Liver (tissue), 9 donors: ENCODE data around the gene RAB3GAP1. TPM values are rescaled to one million over a fixed set of nuclear protein-coding genes. Genes with fewer than 3 reads are reported as not detected.
A peak's percentile ranks its signal among the peaks of the same experiment; 100 is the strongest.

Experiments used
- DNase-seq: peaks from one replicate; pipeline ENCODE4 v3.0.0-alpha.2; 2017; ENCODE audit warnings: low spot score
- H3K27ac ChIP-seq, 2 donors: one replicate each; pipeline ENCODE4 v1.7.0; 2013; ENCODE audit warnings: inconsistent platforms in 2 of 2, low read length in 2 of 2, control low read depth in 1 of 2, low read depth in 1 of 2, mild to moderate bottlenecking in 1 of 2
- H3K27me3 ChIP-seq, 4 donors: one replicate each; pipeline versions ENCODE4 v1.6.1 to v1.7.0; 2013; ENCODE audit warnings: low read length in 3 of 4, inconsistent platforms in 1 of 4, mild to moderate bottlenecking in 1 of 4, moderate library complexity in 1 of 4; ENCODE audit not compliant: control insufficient read depth in 4 of 4, insufficient read depth in 4 of 4
- H3K36me3 ChIP-seq, 4 donors: one replicate each; pipeline versions ENCODE4 v1.6.1 to v1.7.0; 2013; ENCODE audit warnings: low read length in 3 of 4, mild to moderate bottlenecking in 3 of 4, low read depth in 1 of 4, moderate library complexity in 1 of 4; ENCODE audit not compliant: control insufficient read depth in 4 of 4, insufficient read depth in 3 of 4
- H3K4me1 ChIP-seq, 4 donors: one replicate each; pipeline versions ENCODE4 v1.6.1 to v1.7.0; 2013; ENCODE audit warnings: low read length in 3 of 4, mild to moderate bottlenecking in 3 of 4, moderate library complexity in 1 of 4; ENCODE audit not compliant: control insufficient read depth in 4 of 4, insufficient read depth in 4 of 4
- H3K4me3 ChIP-seq, 3 donors: one replicate each; pipeline versions ENCODE4 v1.6.1 to v1.7.0; 2013; ENCODE audit warnings: low read length in 3 of 3, control low read depth in 1 of 3, low read depth in 1 of 3, mild to moderate bottlenecking in 1 of 3
- H3K9ac ChIP-seq, 2 donors: one replicate each; pipeline ENCODE4 v1.7.0; 2013; ENCODE audit warnings: low read length in 2 of 2, mild to moderate bottlenecking in 2 of 2, moderate library complexity in 2 of 2, control low read depth in 1 of 2, low read depth in 1 of 2
- H3K9me3 ChIP-seq, 4 donors: one replicate each; pipeline versions ENCODE4 v1.6.1 to v1.7.0; 2013; ENCODE audit warnings: low read length in 3 of 4; ENCODE audit not compliant: control insufficient read depth in 4 of 4
- ATF3 ChIP-seq: IDR thresholded peaks from 2 replicates; pipeline ENCODE4 v1.6.1; 2016; ENCODE audit warnings: antibody characterized with exemption
- CTCF ChIP-seq: fragments of 150-350 bp; IDR thresholded peaks from 2 replicates; pipeline ENCODE4 v1.5.1; 2017; ENCODE audit warnings: improper control_type of control experiment, low read depth, low read length; ENCODE audit not compliant: missing input control
- EGR1 ChIP-seq, 2 donors: IDR thresholded peaks; 2 replicates each; pipeline ENCODE4 v1.6.1; 2016 to 2018; ENCODE audit warnings: antibody characterized with exemption in 2 of 2, low read depth in 2 of 2
- FOXA1 ChIP-seq: IDR thresholded peaks from 2 replicates; pipeline ENCODE4 v1.6.1; 2016; ENCODE audit warnings: antibody characterized with exemption
- FOXA2 ChIP-seq: IDR thresholded peaks from 2 replicates; pipeline ENCODE4 v1.6.1; 2016; ENCODE audit warnings: antibody characterized with exemption
- MAX ChIP-seq: IDR thresholded peaks from 2 replicates; pipeline ENCODE4 v1.6.1; 2016; ENCODE audit warnings: antibody characterized with exemption
- NR2F2 ChIP-seq: IDR thresholded peaks from 2 replicates; pipeline ENCODE4 v1.6.1; 2016; ENCODE audit warnings: antibody characterized with exemption
- RAD21 ChIP-seq, 2 donors: IDR thresholded peaks; 2 replicates each; pipeline ENCODE4 v1.6.1; 2016; ENCODE audit warnings: antibody characterized with exemption in 2 of 2, mild to moderate bottlenecking in 2 of 2
- REST ChIP-seq: IDR thresholded peaks from 2 replicates; pipeline ENCODE4 v1.6.1; 2016; ENCODE audit warnings: antibody characterized with exemption, mild to moderate bottlenecking
- RXRA ChIP-seq, 2 donors: IDR thresholded peaks; 2 replicates each; pipeline ENCODE4 v1.6.1; 2017 to 2018; ENCODE audit warnings: antibody characterized with exemption in 2 of 2, mild to moderate bottlenecking in 1 of 2
- SP1 ChIP-seq: IDR thresholded peaks from 2 replicates; pipeline ENCODE4 v1.6.1; 2018; ENCODE audit warnings: antibody characterized with exemption, mild to moderate bottlenecking
- TAF1 ChIP-seq: conservative IDR thresholded peaks from 2 replicates; pipeline ENCODE4 v1.6.1; 2016; ENCODE audit warnings: antibody characterized with exemption, mild to moderate bottlenecking
- YY1 ChIP-seq: IDR thresholded peaks from 2 replicates; pipeline ENCODE4 v1.6.1; 2016; ENCODE audit warnings: antibody characterized with exemption, mild to moderate bottlenecking
- whole genome bisulfite sequencing: extraction: QIAGEN DNeasy Blood & Tissue Kit; methylation state at CpG from one replicate; pipeline ENCODE4 v1.1.7; 2013; 5-methylcytosine and 5-hydroxymethylcytosine counted together
- polyA plus RNA-seq, 2 donors: library from polyadenylated mRNA; stranded (reverse) in 1 of 2; unstranded in 1 of 2; fragments of 200-250 nt in 1 of 2; fragments of >200 nt in 1 of 2; fragmentation: Nextera tagmentation in 1 of 2; extraction: Ambion mirVana in 1 of 2; gene quantifications; one replicate each; pipeline versions ENCODE4 v1.2.1 to v1.2.3, GENCODE V29; 2013 to 2015
- total RNA-seq, 2 donors: library from RNA; depleted of rRNA; stranded (reverse); fragments of >200 nt; gene quantifications; one replicate each; pipeline ENCODE4 v1.2.3, GENCODE V29; 2014
- donor health status: healthy.
- donor health status: healthy.
- donor health status: healthy.
- donor health status: healthy.
- donor health status: healthy.

RAB3GAP1 gene
- total and polyA plus RNA-seq, 4 donors: 8.8 to 30.0 (median 15.1) TPM

GRCh38 chr2:135037831-135038230 is 14.3 kb upstream of the RAB3GAP1 start:
- H3K9me3 ChIP-seq: no peaks in the 10 kb centered on the region
- no peak for DNase-seq
- 85% methylated on average over 3 of the region's 3 CpGs for WGBS
- TF ChIP-seq MAX (no peak), EGR1 (IDR thresholded peaks at IDR 0.05; ENCODE audit: low read depth in 2 of 2) (no peak), FOXA2 (no peak), REST (no peak), TAF1 (no peak), RXRA (IDR thresholded peaks at IDR 0.05) (no peak), ATF3 (no peak), CTCF (no peak), FOXA1 (no peak), SP1 (no peak), YY1 (no peak)
- H3K27me3 ChIP-seq: no peaks in the 10 kb centered on the region
- no peak overlapping the region for H3K27ac ChIP-seq
- no peak overlapping the region for H3K9ac ChIP-seq
- no peaks in the 10 kb centered on the region for H3K36me3 ChIP-seq
- no peaks in the 10 kb centered on the region for H3K4me1 ChIP-seq
- H3K4me3 ChIP-seq: no peak overlapping the region

- TF ChIP-seq RXRA (IDR thresholded peaks at IDR 0.05) (no peak), NR2F2 (no peak), CTCF (peak; percentile 32), RAD21 (IDR thresholded peaks at IDR 0.05) (peak in 1 of 2 donors; percentile 21)
- WGBS: 63% methylated on average over 2 of the region's 2 CpGs
- DNase-seq: no peak
- H3K9ac ChIP-seq: no peak overlapping the region
- H3K9me3 ChIP-seq: no peaks in the 10 kb centered on the region
- no peak overlapping the region for H3K4me3 ChIP-seq
- no peaks in the 10 kb centered on the region for H3K36me3 ChIP-seq
- H3K27ac ChIP-seq: no peak overlapping the region
- no peaks in the 10 kb centered on the region for H3K27me3 ChIP-seq
- H3K4me1 ChIP-seq: no peaks in the 10 kb centered on the region
Measured at GRCh38 chr2:135043345-135043744, 8.7 kb upstream of the RAB3GAP1 start.
